HL-60 (cell line): ENCODE results near the gene HPCA.

Source experiments
- CTCF ChIP-seq: IDR thresholded peaks from one replicate; pipeline ENCODE4 v1.5.1; 2011; ENCODE audit warnings: low read length, control low read depth, inconsistent platforms; ENCODE audit not compliant: insufficient read depth
- GABPA ChIP-seq: IDR thresholded peaks from 2 replicates; pipeline ENCODE4 v1.6.1; 2012; ENCODE audit warnings: low read depth
- POLR2AphosphoS5 ChIP-seq: IDR thresholded peaks from 2 replicates; pipeline ENCODE4 v1.6.1; 2012; ENCODE audit warnings: low read depth
- REST ChIP-seq: IDR thresholded peaks from 2 replicates; pipeline ENCODE4 v1.6.1; 2012; ENCODE audit warnings: low read depth; ENCODE audit not compliant: insufficient replicate concordance

GRCh38 chr1:32881871-32882850 is 4.1 kb upstream of the HPCA start:
- TF ChIP-seq CTCF (no peak), POLR2AphosphoS5 (no peak), GABPA (no peak), REST (no peak)
